Transverse colon (tissue), 4 donors: Measurements from ENCODE around the gene EMC10. TPM values are rescaled to one million over a fixed set of nuclear protein-coding genes. Genes with fewer than 3 reads are reported as not detected.
A peak's percentile ranks its signal among the peaks of the same experiment; 100 is the strongest.

Experiments
- DNase-seq: peaks from one replicate; pipeline ENCODE4 v3.0.0-alpha.2; 2019
- H3K27ac ChIP-seq, 4 donors: fragments of 200-600 bp; sonication (generic); 2 replicates each; pipeline ENCODE4 v1.5.1; 2016 to 2018; ENCODE audit warnings: inconsistent platforms in 4 of 4
- H3K27me3 ChIP-seq: fragments of 200-600 bp; sonication (generic); 2 replicates; pipeline ENCODE4 v1.5.1; 2017; ENCODE audit warnings: inconsistent platforms
- H3K36me3 ChIP-seq, 4 donors: fragments of 200-600 bp; sonication (generic); 2 replicates each; pipeline ENCODE4 v1.5.1; 2017 to 2019; ENCODE audit warnings: inconsistent platforms in 4 of 4
- H3K4me1 ChIP-seq, 4 donors: fragments of 200-600 bp; sonication (generic); 2 replicates each; pipeline ENCODE4 v1.5.1; 2017 to 2020; ENCODE audit warnings: inconsistent platforms in 4 of 4
- H3K4me3 ChIP-seq, 4 donors: fragments of 200-600 bp; sonication (generic); 1 replicate in 1 of 4; 2 replicates in 3 of 4; pipeline versions ENCODE4 v1.5.1 to v1.6.1; 2017 to 2019; ENCODE audit warnings: inconsistent platforms in 4 of 4
- H3K9me3 ChIP-seq, 2 donors: fragments of 200-600 bp; sonication (generic); 2 replicates each; pipeline ENCODE4 v1.5.1; 2017 to 2019; ENCODE audit warnings: inconsistent platforms in 2 of 2
- EP300 ChIP-seq: sonication (generic); formaldehyde crosslinking; IDR thresholded peaks from one replicate; pipeline ENCODE4 v1.6.1; 2017; ENCODE audit warnings: antibody characterized with exemption, low read depth
- POLR2A ChIP-seq: fragments of 450-650 bp; IDR thresholded peaks from one replicate; pipeline ENCODE4 v1.6.1; 2016; ENCODE audit warnings: antibody characterized with exemption, mild to moderate bottlenecking, moderate library complexity
- POLR2AphosphoS5 ChIP-seq, 3 donors: sonication (generic); formaldehyde crosslinking; IDR thresholded peaks; one replicate each; pipeline ENCODE4 v1.6.1; 2016; ENCODE audit warnings: antibody characterized with exemption in 3 of 3
- WGBS, 2 donors: methylation state at CpG; one replicate each; pipeline ENCODE4 v1.1.5; 2018; ENCODE audit warnings: low coverage in 1 of 2; 5-methylcytosine and 5-hydroxymethylcytosine counted together
- in situ Hi-C, 4 donors: fragments of 200-750 bp; cut with MboI; loops; one replicate each; pipeline versions ENCODE4 v1.15.0 to v1.15.1; 2017; ENCODE audit warnings: low sequenced_read_pairs in 3 of 4, low pct_ligation_motif_present in 1 of 4, low pct_unique_long_range_greater_than_20kb in 1 of 4
- intact Hi-C: fragments of 100-400 bp; cut with DNase I; formaldehyde crosslinking; loops from one replicate; pipeline ENCODE4 v1.15.1; 2023; ENCODE audit warnings: low total_unique reads
- total RNA-seq, 4 donors: library from RNA; depleted of rRNA; stranded (reverse); fragments of >200 nt; gene quantifications; one replicate each; pipeline ENCODE4 v1.1.0, GENCODE V29; 2016
- TF ChIP-seq, protein P1 (sequence below), 5 experiments: fragments of 200-600 bp in 3 of 5; fragments of 450-650 bp in 2 of 5; sonication (generic) in 3 of 5; IDR thresholded peaks; 1 replicate in 2 of 5; 2 replicates in 3 of 5; pipeline ENCODE4 v1.5.1; 2016 to 2017; ENCODE audit warnings: antibody characterized with exemption in 5 of 5, inconsistent platforms in 3 of 5, mild to moderate bottlenecking in 2 of 5, moderate library complexity in 1 of 5

EMC10 gene
- 100 to 1,000 TPM in 1 of 4 donors, 10 to 100 TPM in 3; 50.5 to 117 (median 78.7) TPM for total RNA-seq

DNA sequence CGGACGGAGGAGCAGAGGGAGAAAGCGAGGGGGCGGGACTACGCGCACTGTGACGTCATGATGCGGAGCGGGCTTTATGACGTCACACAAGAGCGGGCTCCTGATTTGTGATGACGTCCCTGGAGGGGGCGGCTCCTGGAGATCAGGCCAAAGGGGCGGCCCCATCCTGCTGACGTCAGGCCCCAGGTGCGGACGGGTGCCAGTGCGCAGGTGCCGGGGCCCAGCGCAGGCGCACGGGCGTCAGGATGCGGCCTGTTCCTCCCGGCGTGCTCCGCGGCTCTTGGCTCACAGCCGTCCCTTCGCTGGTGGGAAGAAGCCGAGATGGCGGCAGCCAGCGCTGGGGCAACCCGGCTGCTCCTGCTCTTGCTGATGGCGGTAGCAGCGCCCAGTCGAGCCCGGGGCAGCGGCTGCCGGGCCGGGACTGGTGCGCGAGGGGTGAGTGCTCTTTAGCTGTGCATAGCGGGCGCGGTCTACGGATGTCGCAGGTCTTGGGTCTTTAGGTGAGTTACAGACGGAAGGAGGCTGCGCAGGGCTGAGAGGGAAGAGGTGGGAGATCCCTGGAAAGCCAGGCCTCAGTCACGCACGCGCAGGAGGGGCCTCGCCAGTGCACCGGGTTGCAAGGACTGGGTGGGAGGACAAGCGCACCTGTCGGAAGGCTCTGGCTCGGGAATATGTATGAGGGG lies at the start of gene EMC10, which contains the start of gene GARIN5A:
Gene EMC10 (plus strand): TSS at position 284 of the 683 bp plus-strand sequence. CDS start 38 bp downstream, at position 322.
Gene GARIN5A (minus strand): TSS at position 625 of the 683 bp plus-strand sequence. CDS start 460 bp downstream, at position 165.
- Histone ChIP-seq H3K27ac (peak within 1 kb of the TSS; percentile 87 to 88 (median 88)), H3K9me3 (no peaks in the 10 kb centered on the region), H3K4me3 (peak within 1 kb of the TSS; percentile 76 to 96 (median 79)), H3K36me3 (peaks cover 0 to 25% (median 9%) of the 10 kb centered on the region in 4 donors), H3K4me1 (peaks cover 6 to 16% (median 10%) of the 10 kb centered on the region in 4 donors), H3K27me3 (no peaks in the 10 kb centered on the region)
- TF ChIP-seq POLR2AphosphoS5 (IDR thresholded peaks at IDR 0.05) (peak; percentile 73 to 80 (median 75)), EP300 (peak; percentile 18), POLR2A (peak; percentile 84)
- TF ChIP-seq, protein P1, sequence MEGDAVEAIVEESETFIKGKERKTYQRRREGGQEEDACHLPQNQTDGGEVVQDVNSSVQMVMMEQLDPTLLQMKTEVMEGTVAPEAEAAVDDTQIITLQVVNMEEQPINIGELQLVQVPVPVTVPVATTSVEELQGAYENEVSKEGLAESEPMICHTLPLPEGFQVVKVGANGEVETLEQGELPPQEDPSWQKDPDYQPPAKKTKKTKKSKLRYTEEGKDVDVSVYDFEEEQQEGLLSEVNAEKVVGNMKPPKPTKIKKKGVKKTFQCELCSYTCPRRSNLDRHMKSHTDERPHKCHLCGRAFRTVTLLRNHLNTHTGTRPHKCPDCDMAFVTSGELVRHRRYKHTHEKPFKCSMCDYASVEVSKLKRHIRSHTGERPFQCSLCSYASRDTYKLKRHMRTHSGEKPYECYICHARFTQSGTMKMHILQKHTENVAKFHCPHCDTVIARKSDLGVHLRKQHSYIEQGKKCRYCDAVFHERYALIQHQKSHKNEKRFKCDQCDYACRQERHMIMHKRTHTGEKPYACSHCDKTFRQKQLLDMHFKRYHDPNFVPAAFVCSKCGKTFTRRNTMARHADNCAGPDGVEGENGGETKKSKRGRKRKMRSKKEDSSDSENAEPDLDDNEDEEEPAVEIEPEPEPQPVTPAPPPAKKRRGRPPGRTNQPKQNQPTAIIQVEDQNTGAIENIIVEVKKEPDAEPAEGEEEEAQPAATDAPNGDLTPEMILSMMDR (IDR thresholded peaks at IDR 0.05): peak in 1 of 5 experiments; percentile 25
- in situ Hi-C loops (no loop called here), intact Hi-C loops (loop anchor here (5.0 kb wide), 1 partner anchor 1929 kb away; no protein-coding TSS in a partner anchor)
- DNase-seq: peak; percentile 94
- 4% methylated on average over 47 of the region's 58 CpGs; no CpG with 5 or more reads in 1 of the 2 donors for WGBS, 2 donors

DNA sequence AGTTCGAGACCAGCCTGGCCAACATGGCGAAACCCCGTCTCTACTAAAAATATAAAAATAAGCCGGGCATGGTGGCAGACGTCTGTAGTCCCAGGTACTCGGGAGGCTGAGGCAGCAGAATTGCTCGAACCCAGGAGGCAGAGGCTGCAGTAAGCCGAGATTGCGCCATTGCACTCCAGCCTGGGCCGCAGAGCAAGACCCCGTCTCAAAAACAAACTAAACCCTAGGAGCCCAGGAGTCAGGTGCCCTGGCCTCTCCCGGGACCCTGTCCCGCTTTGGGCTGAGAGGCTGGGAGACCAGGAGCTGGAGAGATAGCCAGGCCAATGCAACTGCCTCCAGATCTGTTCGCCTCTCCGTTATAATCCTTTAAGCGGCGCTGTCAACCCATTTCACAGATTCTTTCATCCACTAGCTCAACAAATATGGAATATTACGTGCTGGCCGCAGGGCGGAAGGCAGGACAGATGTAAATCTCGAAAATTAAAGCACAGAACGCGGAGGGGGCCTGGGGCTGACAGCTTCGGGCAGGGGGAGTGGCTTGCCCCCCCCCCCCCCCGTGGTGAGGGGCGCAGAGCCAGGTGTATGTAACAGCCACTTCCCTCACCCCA lies 48.9 kb upstream of the EMC10 start:
- no peak for DNase-seq
- Histone ChIP-seq H3K36me3 (no peaks in the 10 kb centered on the region), H3K27ac (peak overlapping the region in 1 of 4 donors; percentile 47), H3K4me3 (peak overlapping the region in 2 of 4 donors; percentile 5 to 33), H3K4me1 (peaks cover 4 to 27% (median 16%) of the 10 kb centered on the region in 4 donors), H3K9me3 (no peaks in the 10 kb centered on the region), H3K27me3 (peaks cover 40% of the 10 kb centered on the region)
- WGBS, 2 donors: 85 to 90% methylated on average over 8 to 26 of the region's 26 CpGs
- TF ChIP-seq EP300: no peak
- in situ Hi-C loops: loop anchor here in 1 of 4 donors (10.0 kb wide), 1 partner anchor 63 kb away; the partner anchor contains the start of gene NAPSA
- intact Hi-C loops: no loop called here

DNA sequence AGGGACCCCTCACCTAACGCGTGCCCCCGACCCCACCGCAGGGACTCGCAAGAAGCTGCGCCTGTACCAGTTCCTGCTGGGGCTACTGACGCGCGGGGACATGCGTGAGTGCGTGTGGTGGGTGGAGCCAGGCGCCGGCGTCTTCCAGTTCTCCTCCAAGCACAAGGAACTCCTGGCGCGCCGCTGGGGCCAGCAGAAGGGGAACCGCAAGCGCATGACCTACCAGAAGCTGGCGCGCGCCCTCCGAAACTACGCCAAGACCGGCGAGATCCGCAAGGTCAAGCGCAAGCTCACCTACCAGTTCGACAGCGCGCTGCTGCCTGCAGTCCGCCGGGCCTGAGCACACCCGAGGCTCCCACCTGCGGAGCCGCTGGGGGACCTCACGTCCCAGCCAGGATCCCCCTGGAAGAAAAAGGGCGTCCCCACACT lies 48.3 kb upstream of the EMC10 start:
- no peaks in the 10 kb centered on the region for H3K36me3 ChIP-seq
- peak; percentile 81 for DNase-seq
- peak overlapping the region in 3 of 4 donors; percentile 2 to 54 (median 47) for H3K27ac ChIP-seq
- peaks cover 42% of the 10 kb centered on the region for H3K27me3 ChIP-seq
- peak overlapping the region in 3 of 4 donors; percentile 5 to 33 (median 12) for H3K4me3 ChIP-seq
- in situ Hi-C loops (loop anchor here in 1 of 4 donors (10.0 kb wide), 1 partner anchor 63 kb away; the partner anchor contains the start of gene NAPSA), intact Hi-C loops (no loop called here)
- WGBS, 2 donors: 28% methylated on average over 36 of the region's 38 CpGs; no CpG with 5 or more reads in 1 of the 2 donors
- TF ChIP-seq, protein P1 (IDR thresholded peaks at IDR 0.05): no peak
- TF ChIP-seq EP300 (no peak), POLR2AphosphoS5 (IDR thresholded peaks at IDR 0.05) (peak; percentile 19 to 46 (median 41)), POLR2A (no peak)
- H3K9me3 ChIP-seq: no peaks in the 10 kb centered on the region
- H3K4me1 ChIP-seq: peaks cover 6 to 31% (median 20%) of the 10 kb centered on the region in 4 donors

DNA sequence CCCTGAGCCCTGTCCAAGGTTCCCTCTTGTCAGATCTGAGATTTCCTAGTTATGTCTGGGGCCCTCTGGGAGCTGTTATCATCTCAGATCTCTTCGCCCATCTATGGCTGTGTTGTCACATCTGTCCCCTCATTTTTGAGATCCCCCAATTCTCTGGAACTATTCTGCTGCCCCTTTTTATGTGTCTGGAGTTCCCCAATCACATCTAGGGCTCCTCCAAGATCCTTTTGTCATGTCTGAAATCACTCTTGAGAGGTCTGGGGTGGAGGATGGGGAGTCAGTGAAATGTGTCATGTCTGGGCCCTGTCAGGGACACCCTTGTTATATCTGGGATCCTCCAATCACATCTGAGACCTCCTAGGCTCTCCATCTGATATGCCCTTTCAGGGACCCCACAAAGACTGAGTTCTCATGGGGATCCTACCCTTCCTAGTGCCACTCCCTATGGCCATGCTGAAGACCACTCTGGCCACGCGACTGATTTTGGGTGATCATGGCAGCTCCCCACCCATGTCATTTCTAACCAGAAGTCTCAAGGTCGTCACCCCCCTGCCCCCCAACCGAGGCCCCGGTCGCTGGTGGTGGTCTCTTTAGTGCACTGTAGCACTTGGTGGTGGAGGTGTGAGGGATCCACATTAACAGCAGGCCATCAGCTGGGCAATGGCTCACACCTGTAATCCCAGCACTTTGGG lies 47.4 kb upstream of the EMC10 start:
- Histone ChIP-seq H3K4me1 (peaks cover 6 to 31% (median 20%) of the 10 kb centered on the region in 4 donors), H3K4me3 (no peak overlapping the region), H3K27me3 (peaks cover 51% of the 10 kb centered on the region), H3K36me3 (no peaks in the 10 kb centered on the region), H3K9me3 (no peaks in the 10 kb centered on the region), H3K27ac (no peak overlapping the region)
- no peak for TF ChIP-seq POLR2AphosphoS5 (IDR thresholded peaks at IDR 0.05)
- TF ChIP-seq, protein P1 (IDR thresholded peaks at IDR 0.05): no peak
- no peak for TF ChIP-seq EP300
- DNase-seq: no peak
- intact Hi-C loops (no loop called here), in situ Hi-C loops (loop anchor here in 1 of 4 donors (10.0 kb wide), 1 partner anchor 64 kb away; the partner anchor contains the start of gene NAPSA)
- 67 to 78% methylated on average over 1 to 7 of the region's 7 CpGs for WGBS, 2 donors
